MM.1S (cell line): ENCODE data around the gene MTX1.
"Not testable (repeated sequence)": the region's sequence is repeated elsewhere in the genome, so short reads cannot be mapped to it uniquely, and the experiment has no call there.

Source experiments
- DNase-seq: peaks from one replicate; pipeline ENCODE4 v3.0.0-alpha.2; 2015
- H2AFZ ChIP-seq: fragments of 300-600 bp; sonication (generic); 2 replicates; pipeline ENCODE4 v1.6.0; 2016; ENCODE audit warnings: antibody characterized with exemption, low read length
- H3F3A ChIP-seq: fragments of 300-600 bp; sonication (generic); 2 replicates; pipeline ENCODE4 v1.6.1; 2016; ENCODE audit warnings: mild to moderate bottlenecking, antibody characterized with exemption, low read length, moderate library complexity, mixed read lengths; ENCODE audit not compliant: insufficient read depth
- H3K27ac ChIP-seq: fragments of 300-600 bp; sonication (generic); 2 replicates; pipeline ENCODE4 v1.5.1; 2016; ENCODE audit warnings: mild to moderate bottlenecking, low read length
- H3K27me3 ChIP-seq: fragments of 300-600 bp; sonication (generic); replicated peaks from 2 replicates; pipeline ENCODE4 v1.6.0; 2016; ENCODE audit warnings: low read length; ENCODE audit not compliant: insufficient read depth
- H3K36me3 ChIP-seq: fragments of 300-600 bp; sonication (generic); replicated peaks from 2 replicates; pipeline ENCODE4 v1.6.1; 2016; ENCODE audit warnings: mild to moderate bottlenecking, low read length, mixed read lengths; ENCODE audit not compliant: insufficient read depth
- H3K4me1 ChIP-seq: fragments of 300-600 bp; sonication (generic); 2 replicates; pipeline ENCODE4 v1.6.1; 2016; ENCODE audit warnings: low read length, mixed read lengths
- H3K4me2 ChIP-seq: fragments of 300-600 bp; sonication (generic); 2 replicates; pipeline ENCODE4 v1.6.0; 2016; ENCODE audit warnings: low read depth, low read length
- H3K4me3 ChIP-seq: fragments of 300-600 bp; sonication (generic); 2 replicates; pipeline ENCODE4 v1.5.1; 2016; ENCODE audit warnings: low read length, mixed read lengths
- H3K79me2 ChIP-seq: fragments of 300-600 bp; sonication (generic); 2 replicates; pipeline ENCODE4 v1.6.1; 2016; ENCODE audit warnings: mixed run types, low read length, mixed read lengths
- H3K9ac ChIP-seq: fragments of 300-600 bp; sonication (generic); 2 replicates; pipeline ENCODE4 v1.6.1; 2016; ENCODE audit warnings: low read length, mixed read lengths
- H3K9me2 ChIP-seq: fragments of 300-600 bp; sonication (generic); replicated peaks from 2 replicates; pipeline ENCODE4 v1.6.1; 2016; ENCODE audit warnings: mild to moderate bottlenecking, low read length, mixed read lengths; ENCODE audit not compliant: insufficient read depth
- H3K9me3 ChIP-seq: fragments of 300-600 bp; sonication (generic); replicated peaks from 2 replicates; pipeline ENCODE4 v1.6.1; 2016; ENCODE audit warnings: mild to moderate bottlenecking, low read length, mixed read lengths; ENCODE audit not compliant: insufficient read depth
- H4K20me1 ChIP-seq: fragments of 300-600 bp; sonication (generic); 2 replicates; pipeline ENCODE4 v1.6.1; 2016; ENCODE audit warnings: mild to moderate bottlenecking, low read length, moderate library complexity, mixed read lengths; ENCODE audit not compliant: insufficient read depth
- CTCF ChIP-seq: fragments of 300-600 bp; sonication (generic); IDR thresholded peaks from 2 replicates; pipeline ENCODE4 v1.5.1; 2016; ENCODE audit warnings: antibody characterized with exemption, low read length, mixed read lengths
- EZH2 ChIP-seq: fragments of 300-600 bp; sonication (generic); optimal IDR thresholded peaks from 2 replicates; pipeline ENCODE3; 2017; ENCODE audit warnings: low read depth, mild to moderate bottlenecking, antibody characterized with exemption, low read length, mixed read lengths
- EZH2phosphoT487 ChIP-seq: fragments of 300-600 bp; sonication (generic); IDR thresholded peaks from 2 replicates; pipeline ENCODE4 v1.6.1; 2018; ENCODE audit warnings: antibody characterized with exemption, low read length

The MTX1 gene

DNA sequence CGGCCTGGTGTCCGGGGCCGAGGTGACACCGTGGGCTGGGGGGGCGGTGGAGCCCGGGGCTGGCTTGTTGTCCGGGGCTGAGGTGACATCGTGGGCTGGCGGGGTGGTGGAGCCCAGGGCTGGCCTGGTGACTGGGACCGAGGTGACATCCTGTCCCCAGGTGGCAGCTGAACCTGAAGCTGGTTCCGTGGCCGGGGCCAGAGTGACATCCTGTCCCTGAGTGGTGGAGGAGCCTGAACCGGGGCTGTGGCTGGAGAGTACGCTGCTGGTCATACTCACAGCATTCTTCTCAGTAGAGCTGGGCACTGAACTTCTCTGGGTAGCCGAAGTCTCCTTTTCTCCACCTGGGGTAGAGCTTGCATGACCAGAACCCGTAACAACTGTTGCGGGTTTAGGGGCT lies 16.6 kb upstream of the MTX1 start:
- H3K27me3 ChIP-seq, result peaks cover 59% of the 10 kb centered on the region
- H3K9me2 ChIP-seq, result no peaks in the 10 kb centered on the region
- no peaks in the 10 kb centered on the region for H3K9me3 ChIP-seq
- H3K9ac ChIP-seq, result no peak overlapping the region
- no peaks in the 10 kb centered on the region for H3K36me3 ChIP-seq
- no peak overlapping the region for H3K4me2 ChIP-seq
- no peaks in the 10 kb centered on the region for H3F3A ChIP-seq
- H3K27ac ChIP-seq, result no peak overlapping the region
- no peak for DNase-seq
- no peaks in the 10 kb centered on the region for H4K20me1 ChIP-seq
- no peak for TF ChIP-seq CTCF
- no peak for TF ChIP-seq EZH2phosphoT487
- TF ChIP-seq EZH2, result no peak
- H3K4me3 ChIP-seq, result no peak overlapping the region
- H3K4me1 ChIP-seq, result peaks cover 15% of the 10 kb centered on the region; the same call in 1 of the 2 replicates
- no peak overlapping the region for H2AFZ ChIP-seq
- no peaks in the 10 kb centered on the region for H3K79me2 ChIP-seq

- Histone ChIP-seq H3K36me3 (no peaks in the 10 kb centered on the region), H3K27ac (no peak overlapping the region), H3K27me3 (peaks cover 59% of the 10 kb centered on the region), H3K4me3 (peak overlapping the region; percentile 61), H3K79me2 (no peaks in the 10 kb centered on the region), H3K9me2 (no peaks in the 10 kb centered on the region), H3K4me2 (peak overlapping the region; percentile 97), H3F3A (no peaks in the 10 kb centered on the region), H4K20me1 (no peaks in the 10 kb centered on the region), H3K4me1 (peaks cover 15% of the 10 kb centered on the region; the same call in 1 of the 2 replicates), H3K9me3 (no peaks in the 10 kb centered on the region), H2AFZ (peak overlapping the region; percentile 94), H3K9ac (peak overlapping the region; percentile 31; the same call in 1 of the 2 replicates)
- no peak for DNase-seq
- no peak for TF ChIP-seq CTCF
- no peak for TF ChIP-seq EZH2
- no peak for TF ChIP-seq EZH2phosphoT487
These were observed 15.9 kb upstream of the MTX1 start for GRCh38 chr1:155192346-155193274.

GRCh38 chr1:155193275-155193990 lies 15.1 kb upstream of the MTX1 start:
- no peak overlapping the region for H3K27ac ChIP-seq
- peak; percentile 76 for DNase-seq
- H3K9ac ChIP-seq, result peak overlapping the region; percentile 31; the same call in 1 of the 2 replicates
- H3K79me2 ChIP-seq, result no peaks in the 10 kb centered on the region
- H3F3A ChIP-seq, result no peaks in the 10 kb centered on the region
- no peaks in the 10 kb centered on the region for H4K20me1 ChIP-seq
- H3K4me2 ChIP-seq, result peak overlapping the region; percentile 97
- H3K9me2 ChIP-seq, result no peaks in the 10 kb centered on the region
- H3K27me3 ChIP-seq, result peaks cover 57% of the 10 kb centered on the region
- H2AFZ ChIP-seq, result peak overlapping the region; percentile 94
- no peaks in the 10 kb centered on the region for H3K36me3 ChIP-seq
- peaks cover 15% of the 10 kb centered on the region; the same call in 1 of the 2 replicates for H3K4me1 ChIP-seq
- peak; percentile 100 for TF ChIP-seq CTCF
- no peak for TF ChIP-seq EZH2phosphoT487
- TF ChIP-seq EZH2, result no peak
- peak overlapping the region; percentile 61 for H3K4me3 ChIP-seq
- no peaks in the 10 kb centered on the region for H3K9me3 ChIP-seq

- H2AFZ ChIP-seq, result peak overlapping the region; percentile 94; the same call in 1 of the 2 replicates
These were observed 14.6 kb upstream of the MTX1 start for GRCh38 chr1:155193991-155194240.

More at GRCh38 chr1:155193991-155194240, 14.6 kb upstream of the MTX1 start:
- DNase-seq, H3K79me2 ChIP-seq, H3K9ac ChIP-seq, H3K27ac ChIP-seq, H3F3A ChIP-seq, H3K36me3 ChIP-seq, H3K9me3 ChIP-seq, H3K9me2 ChIP-seq, H4K20me1 ChIP-seq: not testable (repeated sequence)
- Histone ChIP-seq H3K4me1 (peaks cover 15% of the 10 kb centered on the region; the same call in 1 of the 2 replicates), H3K27me3 (peaks cover 60% of the 10 kb centered on the region), H3K4me2 (peak overlapping the region; percentile 97), H3K4me3 (peak overlapping the region; percentile 61)
